Measurements from ENCODE around the gene TEAD1.

DNA sequence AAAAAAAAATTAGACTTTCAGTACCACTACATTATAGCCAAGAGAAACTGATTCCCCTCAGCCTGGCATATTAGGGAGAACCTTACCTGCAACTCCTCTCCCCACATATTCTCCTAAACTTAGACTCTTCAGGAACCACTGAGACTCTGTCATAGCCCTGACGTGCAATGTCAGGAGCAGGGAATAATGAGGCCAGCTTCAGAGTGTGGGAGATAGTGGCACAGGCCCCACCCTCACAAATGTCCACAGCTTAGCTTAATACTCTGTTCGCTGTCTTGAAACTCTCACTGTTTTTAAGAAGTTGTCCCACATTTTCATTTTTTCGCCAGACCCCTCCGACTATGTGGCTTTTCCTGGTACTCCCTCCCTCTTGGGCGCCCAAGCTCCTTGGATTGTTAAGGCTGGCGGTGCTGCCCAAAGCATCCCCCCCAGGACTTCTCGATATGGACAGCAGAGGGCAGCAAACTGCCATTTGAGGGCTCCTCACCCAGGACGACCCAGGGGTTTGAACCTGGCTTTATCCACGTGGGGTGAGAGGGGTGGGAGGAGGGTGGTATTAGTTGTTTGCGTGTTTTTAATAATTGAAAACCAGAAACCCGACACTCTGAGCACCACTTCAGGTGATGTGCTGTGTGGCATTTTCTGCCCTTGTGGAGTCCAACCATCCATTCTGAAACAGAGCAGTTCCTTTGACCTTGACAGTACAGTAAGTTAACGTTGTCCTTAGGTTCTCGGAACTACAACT is 289.7 kb downstream of the TEAD1 start:
- TF ChIP-seq, protein P1, sequence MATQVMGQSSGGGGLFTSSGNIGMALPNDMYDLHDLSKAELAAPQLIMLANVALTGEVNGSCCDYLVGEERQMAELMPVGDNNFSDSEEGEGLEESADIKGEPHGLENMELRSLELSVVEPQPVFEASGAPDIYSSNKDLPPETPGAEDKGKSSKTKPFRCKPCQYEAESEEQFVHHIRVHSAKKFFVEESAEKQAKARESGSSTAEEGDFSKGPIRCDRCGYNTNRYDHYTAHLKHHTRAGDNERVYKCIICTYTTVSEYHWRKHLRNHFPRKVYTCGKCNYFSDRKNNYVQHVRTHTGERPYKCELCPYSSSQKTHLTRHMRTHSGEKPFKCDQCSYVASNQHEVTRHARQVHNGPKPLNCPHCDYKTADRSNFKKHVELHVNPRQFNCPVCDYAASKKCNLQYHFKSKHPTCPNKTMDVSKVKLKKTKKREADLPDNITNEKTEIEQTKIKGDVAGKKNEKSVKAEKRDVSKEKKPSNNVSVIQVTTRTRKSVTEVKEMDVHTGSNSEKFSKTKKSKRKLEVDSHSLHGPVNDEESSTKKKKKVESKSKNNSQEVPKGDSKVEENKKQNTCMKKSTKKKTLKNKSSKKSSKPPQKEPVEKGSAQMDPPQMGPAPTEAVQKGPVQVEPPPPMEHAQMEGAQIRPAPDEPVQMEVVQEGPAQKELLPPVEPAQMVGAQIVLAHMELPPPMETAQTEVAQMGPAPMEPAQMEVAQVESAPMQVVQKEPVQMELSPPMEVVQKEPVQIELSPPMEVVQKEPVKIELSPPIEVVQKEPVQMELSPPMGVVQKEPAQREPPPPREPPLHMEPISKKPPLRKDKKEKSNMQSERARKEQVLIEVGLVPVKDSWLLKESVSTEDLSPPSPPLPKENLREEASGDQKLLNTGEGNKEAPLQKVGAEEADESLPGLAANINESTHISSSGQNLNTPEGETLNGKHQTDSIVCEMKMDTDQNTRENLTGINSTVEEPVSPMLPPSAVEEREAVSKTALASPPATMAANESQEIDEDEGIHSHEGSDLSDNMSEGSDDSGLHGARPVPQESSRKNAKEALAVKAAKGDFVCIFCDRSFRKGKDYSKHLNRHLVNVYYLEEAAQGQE (IDR thresholded peaks at IDR 0.05; ENCODE audit: borderline replicate concordance): no peak
- TF ChIP-seq, protein P2, sequence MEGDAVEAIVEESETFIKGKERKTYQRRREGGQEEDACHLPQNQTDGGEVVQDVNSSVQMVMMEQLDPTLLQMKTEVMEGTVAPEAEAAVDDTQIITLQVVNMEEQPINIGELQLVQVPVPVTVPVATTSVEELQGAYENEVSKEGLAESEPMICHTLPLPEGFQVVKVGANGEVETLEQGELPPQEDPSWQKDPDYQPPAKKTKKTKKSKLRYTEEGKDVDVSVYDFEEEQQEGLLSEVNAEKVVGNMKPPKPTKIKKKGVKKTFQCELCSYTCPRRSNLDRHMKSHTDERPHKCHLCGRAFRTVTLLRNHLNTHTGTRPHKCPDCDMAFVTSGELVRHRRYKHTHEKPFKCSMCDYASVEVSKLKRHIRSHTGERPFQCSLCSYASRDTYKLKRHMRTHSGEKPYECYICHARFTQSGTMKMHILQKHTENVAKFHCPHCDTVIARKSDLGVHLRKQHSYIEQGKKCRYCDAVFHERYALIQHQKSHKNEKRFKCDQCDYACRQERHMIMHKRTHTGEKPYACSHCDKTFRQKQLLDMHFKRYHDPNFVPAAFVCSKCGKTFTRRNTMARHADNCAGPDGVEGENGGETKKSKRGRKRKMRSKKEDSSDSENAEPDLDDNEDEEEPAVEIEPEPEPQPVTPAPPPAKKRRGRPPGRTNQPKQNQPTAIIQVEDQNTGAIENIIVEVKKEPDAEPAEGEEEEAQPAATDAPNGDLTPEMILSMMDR (IDR thresholded peaks at IDR 0.05; ENCODE audit: poor library complexity, severe bottlenecking): peak; percentile 74
- TF ChIP-seq EZH2 (IDR thresholded peaks at IDR 0.05; ENCODE audit: borderline replicate concordance, insufficient read depth, low read length, poor library complexity, severe bottlenecking): no peak
- TF ChIP-seq EP300 (conservative IDR thresholded peaks at IDR 0.05; ENCODE audit: poor library complexity, severe bottlenecking): no peak
- TF ChIP-seq POLR2AphosphoS5 (IDR thresholded peaks at IDR 0.05): no peak

Measured in neural cell (in vitro differentiated cells).